Measurements from ENCODE around the gene ATF1. TPM values are rescaled to one million over a fixed set of nuclear protein-coding genes. Genes with fewer than 3 reads are reported as not detected.

The ATF1 gene
- total RNA-seq, 1 donor = 29.0 TPM

DNA sequence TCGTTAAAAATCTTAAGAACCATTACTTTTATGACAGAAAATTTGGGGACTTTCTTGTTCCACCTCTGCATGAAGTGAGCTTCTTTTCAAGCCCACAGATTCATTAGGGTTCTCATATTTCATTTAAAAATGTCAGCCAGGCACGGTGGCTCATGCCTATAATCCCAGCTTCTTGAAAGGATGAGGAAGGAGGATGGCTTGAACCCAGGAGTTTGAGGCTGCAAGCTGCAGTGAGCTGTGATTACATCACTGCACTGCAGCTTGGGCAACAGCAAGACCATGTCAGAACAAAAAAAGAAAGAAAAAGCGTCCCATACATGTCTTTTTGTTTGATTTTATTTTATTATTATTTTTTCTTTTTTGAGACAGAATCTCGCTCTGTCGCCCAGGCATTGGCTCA is 43.4 kb upstream of the ATF1 start:
- Histone ChIP-seq H3K27ac (ENCODE audit: low read depth, low read length) (no peak overlapping the region), H2AFZ (ENCODE audit: low read length) (no peak overlapping the region), H4K20me1 (ENCODE audit: insufficient read depth, low read length) (no peaks in the 10 kb centered on the region), H3K4me3 (ENCODE audit: insufficient read depth, low read length) (no peak overlapping the region), H3K9me3 (ENCODE audit: low read depth, low read length) (no peaks in the 10 kb centered on the region), H3K27me3 (ENCODE audit: insufficient read depth, low read length) (no peaks in the 10 kb centered on the region), H3K4me2 (ENCODE audit: insufficient read depth, low read length) (no peak overlapping the region), H3K36me3 (ENCODE audit: insufficient read depth, low read length) (peaks cover 33% of the 10 kb centered on the region), H3K79me2 (ENCODE audit: insufficient read depth, low read length) (no peaks in the 10 kb centered on the region), H3K4me1 (ENCODE audit: insufficient read depth, low read length) (no peaks in the 10 kb centered on the region)
- TF ChIP-seq, protein P1, sequence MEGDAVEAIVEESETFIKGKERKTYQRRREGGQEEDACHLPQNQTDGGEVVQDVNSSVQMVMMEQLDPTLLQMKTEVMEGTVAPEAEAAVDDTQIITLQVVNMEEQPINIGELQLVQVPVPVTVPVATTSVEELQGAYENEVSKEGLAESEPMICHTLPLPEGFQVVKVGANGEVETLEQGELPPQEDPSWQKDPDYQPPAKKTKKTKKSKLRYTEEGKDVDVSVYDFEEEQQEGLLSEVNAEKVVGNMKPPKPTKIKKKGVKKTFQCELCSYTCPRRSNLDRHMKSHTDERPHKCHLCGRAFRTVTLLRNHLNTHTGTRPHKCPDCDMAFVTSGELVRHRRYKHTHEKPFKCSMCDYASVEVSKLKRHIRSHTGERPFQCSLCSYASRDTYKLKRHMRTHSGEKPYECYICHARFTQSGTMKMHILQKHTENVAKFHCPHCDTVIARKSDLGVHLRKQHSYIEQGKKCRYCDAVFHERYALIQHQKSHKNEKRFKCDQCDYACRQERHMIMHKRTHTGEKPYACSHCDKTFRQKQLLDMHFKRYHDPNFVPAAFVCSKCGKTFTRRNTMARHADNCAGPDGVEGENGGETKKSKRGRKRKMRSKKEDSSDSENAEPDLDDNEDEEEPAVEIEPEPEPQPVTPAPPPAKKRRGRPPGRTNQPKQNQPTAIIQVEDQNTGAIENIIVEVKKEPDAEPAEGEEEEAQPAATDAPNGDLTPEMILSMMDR (IDR thresholded peaks at IDR 0.05; ENCODE audit: extremely low read depth, low read depth, low read length) = no peak
- DNase-seq (ENCODE audit: insufficient read length, low spot score, missing footprints) = no peak

DNA sequence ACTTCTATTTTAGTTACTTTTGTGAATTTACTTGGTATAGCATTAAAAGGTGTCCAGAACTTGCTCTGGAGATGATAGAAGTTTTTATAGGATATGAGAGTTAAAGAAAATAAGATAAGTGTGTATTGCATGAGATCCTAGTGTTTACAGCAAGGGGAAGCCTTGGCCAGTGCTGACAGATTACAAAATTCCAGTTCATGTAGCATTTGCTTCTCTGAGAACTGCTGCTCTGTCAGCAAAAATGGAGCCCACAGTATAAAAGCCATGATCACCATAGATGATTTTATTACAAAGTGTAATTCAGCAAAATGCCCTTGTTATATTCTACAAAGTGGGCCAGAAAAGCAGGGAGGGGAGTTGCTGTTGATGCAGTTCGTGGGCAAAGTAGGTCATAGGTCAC is 40.0 kb upstream of the ATF1 start:
- Histone ChIP-seq H3K4me1 (ENCODE audit: insufficient read depth, low read length) (no peaks in the 10 kb centered on the region), H3K27ac (ENCODE audit: low read depth, low read length) (no peak overlapping the region), H3K36me3 (ENCODE audit: insufficient read depth, low read length) (peaks cover 30% of the 10 kb centered on the region), H3K79me2 (ENCODE audit: insufficient read depth, low read length) (no peaks in the 10 kb centered on the region), H2AFZ (ENCODE audit: low read length) (no peak overlapping the region), H3K4me2 (ENCODE audit: insufficient read depth, low read length) (no peak overlapping the region), H4K20me1 (ENCODE audit: insufficient read depth, low read length) (no peaks in the 10 kb centered on the region), H3K4me3 (ENCODE audit: insufficient read depth, low read length) (no peak overlapping the region), H3K27me3 (ENCODE audit: insufficient read depth, low read length) (no peaks in the 10 kb centered on the region), H3K9me3 (ENCODE audit: low read depth, low read length) (no peaks in the 10 kb centered on the region)
- TF ChIP-seq, protein P1 (IDR thresholded peaks at IDR 0.05; ENCODE audit: extremely low read depth, low read depth, low read length) = no peak
- no peak for DNase-seq (ENCODE audit: insufficient read length, low spot score, missing footprints)

DNA sequence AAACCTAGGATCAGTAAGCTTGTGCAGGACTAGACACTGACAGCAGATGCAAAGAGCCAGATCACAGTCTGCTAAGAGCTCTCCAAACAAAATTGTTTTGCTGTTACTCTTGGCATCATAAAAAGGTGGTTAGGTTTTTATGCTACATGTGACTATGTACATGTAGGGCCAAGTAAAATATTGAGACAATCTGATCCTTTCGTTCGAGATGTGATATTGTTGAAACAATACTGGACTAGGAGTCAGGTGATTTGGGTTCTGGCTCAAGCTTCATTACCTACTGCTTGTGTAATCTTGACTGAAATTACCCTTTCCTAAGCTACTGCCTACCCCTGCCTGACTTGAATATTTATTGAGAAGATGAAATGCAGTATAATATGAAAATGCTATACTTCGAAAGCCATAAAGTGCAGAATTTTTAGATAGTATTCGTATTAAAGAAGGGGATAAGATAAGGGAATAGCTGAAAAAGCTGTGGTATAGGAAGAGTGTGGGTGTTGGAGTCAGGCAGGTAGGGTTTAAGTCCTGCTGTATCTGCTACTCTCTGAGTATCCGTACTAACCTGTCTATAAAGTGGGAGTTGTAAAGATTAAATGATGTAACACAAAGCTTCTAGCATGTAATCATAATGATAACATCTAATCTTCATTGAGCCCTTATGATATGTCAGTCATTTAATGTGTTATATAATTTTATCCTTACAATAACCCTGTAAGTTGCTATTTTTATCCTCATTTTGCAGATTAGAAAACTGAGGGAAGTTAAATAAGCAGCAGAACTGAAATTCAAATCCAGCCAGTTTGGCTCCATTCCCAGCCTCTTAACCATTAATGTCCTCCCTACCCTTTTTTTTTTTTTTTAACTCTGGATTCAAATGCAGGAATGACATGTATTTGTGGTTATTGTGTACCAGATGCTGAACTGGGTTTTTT is 38.6 kb upstream of the ATF1 start:
- TF ChIP-seq, protein P1 (IDR thresholded peaks at IDR 0.05; ENCODE audit: extremely low read depth, low read depth, low read length) = no peak
- Histone ChIP-seq H2AFZ (ENCODE audit: low read length) (no peak overlapping the region), H3K36me3 (ENCODE audit: insufficient read depth, low read length) (peaks cover 38% of the 10 kb centered on the region)

DNA sequence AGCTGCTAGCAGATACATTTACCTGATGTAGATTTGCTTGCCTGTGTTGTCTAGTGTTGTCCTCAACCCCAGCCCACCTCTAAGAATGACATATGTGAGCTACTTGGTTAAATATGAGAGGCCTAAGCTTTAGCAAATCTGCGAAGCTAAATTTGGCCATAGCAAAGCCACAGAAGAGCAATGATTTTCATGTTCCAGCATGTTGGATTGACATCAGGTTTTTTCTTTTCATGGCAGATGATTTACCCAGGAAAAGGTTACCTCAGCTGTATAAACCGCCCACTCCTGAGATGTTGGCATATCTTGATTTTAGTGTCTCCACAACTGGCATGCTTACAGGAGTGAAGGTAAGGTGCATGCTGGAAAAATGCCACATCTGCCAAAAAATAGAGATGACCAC is 36.4 kb upstream of the ATF1 start:
- Histone ChIP-seq H2AFZ (ENCODE audit: low read length) (no peak overlapping the region), H3K36me3 (ENCODE audit: insufficient read depth, low read length) (peaks cover 28% of the 10 kb centered on the region), H3K79me2 (ENCODE audit: insufficient read depth, low read length) (no peaks in the 10 kb centered on the region)

More for the DNA sequence above, 38.6 kb upstream of the ATF1 start:
- Histone ChIP-seq H4K20me1 (ENCODE audit: insufficient read depth, low read length) (no peaks in the 10 kb centered on the region), H3K4me2 (ENCODE audit: insufficient read depth, low read length) (no peak overlapping the region), H3K27me3 (ENCODE audit: insufficient read depth, low read length) (no peaks in the 10 kb centered on the region), H3K79me2 (ENCODE audit: insufficient read depth, low read length) (no peaks in the 10 kb centered on the region), H3K4me1 (ENCODE audit: insufficient read depth, low read length) (no peaks in the 10 kb centered on the region), H3K9me3 (ENCODE audit: low read depth, low read length) (no peaks in the 10 kb centered on the region), H3K27ac (ENCODE audit: low read depth, low read length) (no peak overlapping the region), H3K4me3 (ENCODE audit: insufficient read depth, low read length) (no peak overlapping the region)
- DNase-seq (ENCODE audit: insufficient read length, low spot score, missing footprints) = no peak

More for the DNA sequence above, 36.4 kb upstream of the ATF1 start:
- no peak overlapping the region for H3K27ac ChIP-seq (ENCODE audit: low read depth, low read length)
- H3K9me3 ChIP-seq (ENCODE audit: low read depth, low read length) = no peaks in the 10 kb centered on the region
- no peak overlapping the region for H3K4me2 ChIP-seq (ENCODE audit: insufficient read depth, low read length)
- H3K4me3 ChIP-seq (ENCODE audit: insufficient read depth, low read length) = no peak overlapping the region
- DNase-seq (ENCODE audit: insufficient read length, low spot score, missing footprints) = no peak
- no peaks in the 10 kb centered on the region for H3K27me3 ChIP-seq (ENCODE audit: insufficient read depth, low read length)
- TF ChIP-seq, protein P1 (IDR thresholded peaks at IDR 0.05; ENCODE audit: extremely low read depth, low read depth, low read length) = no peak
- peaks cover 3% of the 10 kb centered on the region for H3K4me1 ChIP-seq (ENCODE audit: insufficient read depth, low read length)
- H4K20me1 ChIP-seq (ENCODE audit: insufficient read depth, low read length) = no peaks in the 10 kb centered on the region
